Measurements from ENCODE around the gene TWSG1.
"Not testable (repeated sequence)": the region's sequence is repeated elsewhere in the genome, so short reads cannot be mapped to it uniquely, and the experiment has no call there.

Gene TWSG1

GRCh38 chr18:9428862-9429661, 94.5 kb downstream of the TWSG1 start:
- no peak for DNase-seq

DNA sequence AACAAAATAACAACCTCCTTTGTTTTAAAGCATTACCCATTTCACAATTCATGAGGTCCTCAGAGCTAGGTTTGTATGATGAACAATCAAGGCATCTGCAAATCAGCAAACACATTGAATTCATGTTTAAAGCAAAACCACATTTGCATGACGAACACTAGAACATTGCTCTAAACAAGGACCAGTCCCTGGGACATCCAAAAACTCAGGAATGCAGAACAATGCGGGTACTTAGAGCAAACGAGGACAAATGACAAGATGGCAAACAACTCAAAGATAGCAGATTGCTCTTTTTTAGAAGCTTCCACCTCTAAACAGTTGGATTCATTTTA, 95.1 kb downstream of the TWSG1 start:
- no peak for DNase-seq

GRCh38 chr18:9430315-9430714, 95.7 kb downstream of the TWSG1 start:
- DNase-seq = not testable (repeated sequence)

- DNase-seq = no peak
These were observed 96.7 kb downstream of the TWSG1 start for GRCh38 chr18:9431296-9431695.

- not testable (repeated sequence) for DNase-seq
These were observed 98.5 kb downstream of the TWSG1 start for GRCh38 chr18:9433122-9433521.

DNA sequence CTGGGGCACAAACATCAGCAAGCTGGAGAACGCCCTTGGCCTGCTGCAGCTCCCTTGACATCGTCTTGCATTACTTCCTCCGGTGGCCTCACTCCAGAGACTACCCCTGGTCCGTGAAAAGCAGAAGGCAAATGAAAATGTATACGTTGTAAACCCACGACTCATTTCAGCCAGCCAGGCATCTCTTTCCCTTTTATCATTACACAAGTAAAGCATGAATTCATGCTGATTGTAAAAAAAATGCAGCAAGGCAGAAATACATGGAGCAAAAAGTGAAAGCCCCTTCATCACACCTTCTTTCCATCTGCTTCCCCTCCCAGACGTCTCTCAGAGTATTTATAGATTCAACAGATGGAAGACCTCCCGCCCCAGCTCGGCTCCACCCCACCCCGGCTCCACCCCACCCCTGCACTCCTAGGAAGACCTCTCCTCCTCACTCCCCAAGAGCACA, 99.1 kb downstream of the TWSG1 start:
- no peak for DNase-seq

DNA sequence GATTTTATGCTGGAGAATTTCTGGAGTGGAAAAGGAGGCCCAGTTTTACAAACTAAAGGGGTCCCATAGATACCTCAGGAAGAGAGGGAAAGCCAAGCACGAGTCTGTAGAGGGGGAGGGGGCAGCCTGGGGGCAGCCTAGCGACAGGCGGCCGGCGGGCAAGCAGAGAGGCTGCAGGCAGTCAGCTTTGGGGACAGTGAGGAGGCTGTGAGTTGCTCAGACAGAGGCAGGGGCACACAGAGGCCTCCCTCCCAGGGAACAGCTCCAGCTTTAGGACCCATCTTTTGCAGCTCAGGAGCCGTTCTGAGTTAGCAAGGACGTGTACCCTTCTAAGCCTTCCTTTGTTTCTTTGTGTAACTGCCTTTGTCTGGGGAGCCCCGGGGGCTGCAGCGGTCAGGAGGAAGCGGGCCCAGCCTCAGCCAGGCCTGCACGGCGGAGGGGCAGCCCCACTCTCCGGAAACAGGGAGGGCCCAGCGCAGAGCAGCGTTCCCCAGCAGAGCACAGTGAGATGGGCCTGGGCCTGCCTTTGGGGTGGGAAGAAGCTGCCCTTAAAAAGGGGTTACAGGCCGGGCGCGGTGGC, 99.6 kb downstream of the TWSG1 start:
- DNase-seq = peak; percentile 12

DNA sequence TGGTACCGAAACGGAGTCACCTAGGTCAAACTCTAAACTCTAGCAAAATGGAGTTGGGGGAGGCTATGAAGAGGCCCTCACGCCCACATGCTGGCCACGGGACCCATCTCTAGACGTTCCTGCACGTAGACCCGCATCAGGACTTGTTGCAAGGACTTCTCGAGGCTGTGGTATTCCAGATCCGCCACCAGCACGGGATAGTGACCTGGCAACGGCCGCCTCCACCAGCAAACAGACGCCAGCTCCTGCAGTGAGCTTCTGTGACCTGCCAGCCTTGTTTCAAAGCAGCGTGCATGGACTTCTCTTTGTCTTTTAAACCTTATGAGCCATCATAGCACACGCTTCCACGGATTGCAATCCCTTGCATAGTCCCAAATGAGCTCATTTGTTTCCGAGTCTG, 100.5 kb downstream of the TWSG1 start:
- DNase-seq = no peak

GRCh38 chr18:9436206-9436929, 101.8 kb downstream of the TWSG1 start:
- no peak for DNase-seq

- no peak for DNase-seq
These were observed 102.5 kb downstream of the TWSG1 start for GRCh38 chr18:9437021-9437437.

DNA sequence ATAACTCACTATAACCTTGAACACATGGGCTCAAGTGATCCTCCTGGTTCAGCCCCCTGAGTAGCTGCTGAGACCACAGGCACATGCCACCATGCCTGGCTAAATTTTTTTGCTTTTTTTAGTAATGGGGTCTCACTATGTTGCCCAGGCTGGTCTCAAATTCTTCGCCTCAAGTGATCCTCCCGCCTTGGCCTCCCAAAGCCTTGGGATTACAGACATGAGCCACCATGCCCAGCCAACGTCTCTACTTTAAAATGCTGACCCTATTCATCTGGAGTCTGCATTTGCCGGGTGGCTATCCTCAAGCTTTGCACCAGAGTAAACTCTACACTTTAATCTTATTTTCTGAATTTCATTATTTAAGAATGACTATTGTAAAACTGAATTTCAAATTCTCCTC, 103.1 kb downstream of the TWSG1 start:
- no peak for DNase-seq

DNA sequence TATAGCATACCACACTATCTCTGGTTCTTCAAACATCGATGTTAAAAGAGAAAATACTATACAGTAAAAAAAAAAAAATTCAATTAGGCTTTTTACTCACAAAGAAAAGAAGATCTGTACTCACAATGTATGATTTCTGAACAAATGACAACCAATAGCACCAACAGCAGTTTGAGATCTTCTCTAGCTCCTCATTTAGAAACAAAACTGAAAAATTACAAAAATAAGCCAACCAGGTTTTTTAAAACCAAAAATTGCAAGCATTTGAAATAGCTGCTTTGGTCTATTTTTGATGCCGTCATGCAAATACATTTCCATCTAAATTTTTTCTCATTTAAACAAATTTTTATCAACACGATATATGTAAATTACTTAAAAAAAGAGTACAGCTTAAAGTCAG, 106.5 kb downstream of the TWSG1 start:
- DNase-seq = no peak

- no peak for DNase-seq
These were observed 110.0 kb downstream of the TWSG1 start for GRCh38 chr18:9444549-9444948.

- no peak for DNase-seq
These were observed 112.3 kb downstream of the TWSG1 start for GRCh38 chr18:9446839-9447238.

GRCh38 chr18:9447334-9447733, 112.8 kb downstream of the TWSG1 start:
- no peak for DNase-seq

- DNase-seq = no peak
These were observed 115.2 kb downstream of the TWSG1 start for GRCh38 chr18:9449600-9450414.

GRCh38 chr18:9450920-9451319, 116.3 kb downstream of the TWSG1 start:
- DNase-seq = not testable (repeated sequence)

Measured in NCI-H2227 treated with DMSO at 0.1 percent for 48 hours (cell line).